ENCODE measurements around the gene BCL2. TPM values are rescaled to one million over a fixed set of nuclear protein-coding genes. Genes with fewer than 3 reads are reported as not detected.

The BCL2 gene
- total RNA-seq, 1 experiment from 2014 or later: 1.3 TPM

DNA sequence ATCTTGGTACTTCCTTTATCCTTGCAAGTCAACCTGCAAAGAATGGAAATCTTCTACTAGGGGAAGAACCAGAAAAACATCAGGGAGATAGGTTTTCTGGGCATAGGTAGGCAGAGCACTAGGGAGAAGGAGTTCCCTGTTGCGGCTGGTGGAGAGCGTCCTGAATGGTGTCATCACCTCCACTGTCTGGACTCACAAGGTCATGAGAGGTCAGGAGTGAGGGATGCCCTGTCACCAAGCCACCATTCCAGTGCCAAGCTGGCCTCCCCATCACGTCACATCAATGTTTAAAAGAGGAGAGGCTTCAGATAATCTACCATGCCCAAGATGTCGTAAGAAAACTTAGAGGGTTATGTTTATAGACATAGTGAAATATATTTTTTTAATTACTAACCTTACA, 72.1 kb downstream of the BCL2 start:
- no CpG with 5 or more reads among the region's 4 CpGs for WGBS (ENCODE audit: extremely low coverage, insufficient read length, low lambda C conversion rate)

More for the DNA sequence above, 72.1 kb downstream of the BCL2 start:
- Histone ChIP-seq H3K79me2 (ENCODE audit: insufficient read depth, low read length) (no peaks in the 10 kb centered on the region), H3K27ac (ENCODE audit: insufficient read length, low read depth, low read length) (no peak overlapping the region), H2BK5ac (ENCODE audit: insufficient read length, low read length) (no peak overlapping the region), H3K27me3 (ENCODE audit: insufficient read depth, low read length) (no peaks in the 10 kb centered on the region), H4K8ac (replicated peaks; ENCODE audit: insufficient read length, low read depth, low read length) (no peak overlapping the region), H3K4ac (ENCODE audit: low read depth, low read length) (no peak overlapping the region), H3K23me2 (ENCODE audit: insufficient read length, low read depth, low read length, poor library complexity, severe bottlenecking) (no peaks in the 10 kb centered on the region), H3K79me1 (ENCODE audit: insufficient read depth, low read depth, low read length, poor library complexity, severe bottlenecking) (no peaks in the 10 kb centered on the region), H3K18ac (ENCODE audit: insufficient read length, low read depth, low read length) (no peak overlapping the region), H3K4me2 (ENCODE audit: insufficient read depth, insufficient read length, low read length) (no peak overlapping the region), H4K91ac (ENCODE audit: insufficient read length, low read depth, low read length) (no peak overlapping the region), H3K56ac (ENCODE audit: insufficient read length, low read depth, low read length) (no peak overlapping the region), H3K23ac (ENCODE audit: insufficient read length, low read depth, low read length) (no peak overlapping the region), H4K5ac (ENCODE audit: insufficient read length, low read depth, low read length) (no peak overlapping the region), H4K20me1 (ENCODE audit: control insufficient read depth, insufficient read depth, insufficient read length) (no peaks in the 10 kb centered on the region), H2BK15ac (ENCODE audit: low read depth, low read length) (no peak overlapping the region), H2AK5ac (ENCODE audit: insufficient read length, low read length) (no peak overlapping the region), H3K14ac (ENCODE audit: insufficient read depth, low read length) (no peak overlapping the region), H2BK120ac (ENCODE audit: low read depth, low read length, poor library complexity, severe bottlenecking) (no peak overlapping the region), H2AFZ (ENCODE audit: low read length) (no peak overlapping the region), H3K9me3 (ENCODE audit: control insufficient read depth, low read depth, low read length) (no peaks in the 10 kb centered on the region), H2BK20ac (ENCODE audit: low read depth, low read length, poor library complexity, severe bottlenecking) (no peak overlapping the region), H3K9ac (ENCODE audit: extremely low read depth, insufficient read length, low read length) (no peak overlapping the region), H3K4me1 (ENCODE audit: insufficient read depth, low read length) (no peaks in the 10 kb centered on the region), H2BK12ac (ENCODE audit: insufficient read length, low read depth, low read length) (no peak overlapping the region), H3T11ph (ENCODE audit: low read length) (no peak overlapping the region)
- H3K27me3 Mint-ChIP-seq (ENCODE audit: low read depth): 0 out of 2 replicates have a peak, but pooled peaks cover 3% of the 10 kb centered on the region
- H3K9me3 Mint-ChIP-seq: peaks cover 3 to 4% of the 10 kb centered on the region in 2 experiments; a peak in 2 of 5 replicates
- H3K4me1 Mint-ChIP-seq: no peaks in the 10 kb centered on the region
- H3K4me3 Mint-ChIP-seq: no peak overlapping the region
- no peak overlapping the region for H3K27ac Mint-ChIP-seq
- TF ChIP-seq, protein P1, sequence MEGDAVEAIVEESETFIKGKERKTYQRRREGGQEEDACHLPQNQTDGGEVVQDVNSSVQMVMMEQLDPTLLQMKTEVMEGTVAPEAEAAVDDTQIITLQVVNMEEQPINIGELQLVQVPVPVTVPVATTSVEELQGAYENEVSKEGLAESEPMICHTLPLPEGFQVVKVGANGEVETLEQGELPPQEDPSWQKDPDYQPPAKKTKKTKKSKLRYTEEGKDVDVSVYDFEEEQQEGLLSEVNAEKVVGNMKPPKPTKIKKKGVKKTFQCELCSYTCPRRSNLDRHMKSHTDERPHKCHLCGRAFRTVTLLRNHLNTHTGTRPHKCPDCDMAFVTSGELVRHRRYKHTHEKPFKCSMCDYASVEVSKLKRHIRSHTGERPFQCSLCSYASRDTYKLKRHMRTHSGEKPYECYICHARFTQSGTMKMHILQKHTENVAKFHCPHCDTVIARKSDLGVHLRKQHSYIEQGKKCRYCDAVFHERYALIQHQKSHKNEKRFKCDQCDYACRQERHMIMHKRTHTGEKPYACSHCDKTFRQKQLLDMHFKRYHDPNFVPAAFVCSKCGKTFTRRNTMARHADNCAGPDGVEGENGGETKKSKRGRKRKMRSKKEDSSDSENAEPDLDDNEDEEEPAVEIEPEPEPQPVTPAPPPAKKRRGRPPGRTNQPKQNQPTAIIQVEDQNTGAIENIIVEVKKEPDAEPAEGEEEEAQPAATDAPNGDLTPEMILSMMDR (conservative IDR thresholded peaks at IDR 0.05): no peak
- DNase-seq: no peak
- peaks cover 0 to 2% (median 0%) of the 10 kb centered on the region in 3 experiments; a peak in 2 of 7 replicates for H3K36me3 Mint-ChIP-seq (ENCODE audit: insufficient read depth in 1 of 3, low read depth in 3 of 3)

Data from H9 (cell line).